Upper lobe of right lung (tissue), 1 donor: ENCODE results near the gene IL20. TPM values are rescaled to one million over a fixed set of nuclear protein-coding genes. Genes with fewer than 3 reads are reported as not detected.

ENCODE experiments used
- ATAC-seq: fragments of 200-7000 bp; cut with Tn5 transposase; one replicate; pipeline ENCODE4 v1.9.1; 2020; ENCODE audit warnings: mild to moderate bottlenecking, moderate library complexity
- DNase-seq: peaks from one replicate; pipeline ENCODE4 v3.0.0-alpha.2; 2020
- H3K27ac ChIP-seq: fragments of 200-600 bp; one replicate; pipeline ENCODE4 v1.8.0; 2022
- H3K27me3 ChIP-seq: fragments of 200-600 bp; one replicate; pipeline ENCODE4 v1.8.0; 2022; ENCODE audit warnings: mild to moderate bottlenecking
- H3K36me3 ChIP-seq: fragments of 200-600 bp; one replicate; pipeline ENCODE4 v1.8.0; 2022
- H3K4me1 ChIP-seq: fragments of 200-600 bp; one replicate; pipeline ENCODE4 v1.8.0; 2022
- H3K4me3 ChIP-seq: fragments of 200-600 bp; one replicate; pipeline ENCODE4 v1.8.0; 2022; ENCODE audit warnings: mild to moderate bottlenecking
- H3K9me3 ChIP-seq: fragments of 200-600 bp; one replicate; pipeline ENCODE4 v1.8.0; 2022
- intact Hi-C: fragments of 100-400 bp; cut with DNase I; formaldehyde crosslinking; loops from one replicate; pipeline ENCODE4 v1.11.0; 2022
- total RNA-seq: library from RNA; stranded (reverse); fragmentation: NEBNext Ultra II Directional; extraction: Animal tissue kit (Norgen Biotek cat#: 25700); gene quantifications from one replicate; pipeline ENCODE4 v1.2.1, GENCODE V29; 2021
- TF ChIP-seq, protein P1 (sequence below): fragments of 200-600 bp; IDR thresholded peaks from one replicate; pipeline ENCODE4 v1.8.0; 2022; ENCODE audit warnings: antibody characterized with exemption
- donor health status: DM: no; HTN: yes; CAD: no; lungs with severe emphysema.

IL20 gene
- total RNA-seq, 1 donor from 2014 or later, result not detected

DNA sequence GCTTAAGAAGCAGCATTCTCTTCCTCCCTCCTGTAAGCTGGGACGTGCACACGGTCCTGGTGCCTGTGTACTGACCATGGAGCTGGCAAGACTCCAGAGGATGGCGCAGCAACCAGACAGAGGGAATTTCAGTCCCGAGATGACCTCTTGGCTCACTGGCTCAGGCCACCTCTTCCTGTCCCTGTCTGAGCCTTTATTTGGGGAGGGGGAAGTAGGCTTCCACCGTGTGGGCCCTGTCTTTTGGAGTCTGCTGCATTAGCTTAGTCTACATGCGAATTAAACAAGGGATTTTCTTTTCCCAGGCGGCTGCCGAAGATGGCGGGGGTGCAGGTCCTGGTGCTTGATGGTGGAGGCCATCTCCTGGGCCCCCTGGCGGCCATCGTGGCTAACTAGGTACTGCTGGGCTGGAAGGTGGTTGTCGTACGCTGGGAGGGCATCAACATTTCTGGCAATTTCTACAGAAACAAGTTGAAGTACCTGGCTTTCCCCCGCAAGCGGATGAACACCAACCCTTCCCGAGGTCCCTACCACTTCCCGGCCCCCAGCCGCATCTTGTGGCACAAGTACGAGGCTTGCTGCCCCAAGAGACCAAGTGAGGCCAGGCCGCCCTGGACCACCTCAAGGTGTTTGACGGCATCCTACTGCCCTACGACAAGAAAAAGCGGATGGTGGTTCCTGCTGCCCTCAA is 42.0 kb downstream of the IL20 start:
- Histone ChIP-seq H3K36me3 (peaks cover 8% of the 10 kb centered on the region), H3K4me1 (peaks cover 29% of the 10 kb centered on the region), H3K27ac (no peak overlapping the region), H3K9me3 (no peaks in the 10 kb centered on the region), H3K27me3 (no peaks in the 10 kb centered on the region), H3K4me3 (no peak overlapping the region)
- TF ChIP-seq, protein P1, sequence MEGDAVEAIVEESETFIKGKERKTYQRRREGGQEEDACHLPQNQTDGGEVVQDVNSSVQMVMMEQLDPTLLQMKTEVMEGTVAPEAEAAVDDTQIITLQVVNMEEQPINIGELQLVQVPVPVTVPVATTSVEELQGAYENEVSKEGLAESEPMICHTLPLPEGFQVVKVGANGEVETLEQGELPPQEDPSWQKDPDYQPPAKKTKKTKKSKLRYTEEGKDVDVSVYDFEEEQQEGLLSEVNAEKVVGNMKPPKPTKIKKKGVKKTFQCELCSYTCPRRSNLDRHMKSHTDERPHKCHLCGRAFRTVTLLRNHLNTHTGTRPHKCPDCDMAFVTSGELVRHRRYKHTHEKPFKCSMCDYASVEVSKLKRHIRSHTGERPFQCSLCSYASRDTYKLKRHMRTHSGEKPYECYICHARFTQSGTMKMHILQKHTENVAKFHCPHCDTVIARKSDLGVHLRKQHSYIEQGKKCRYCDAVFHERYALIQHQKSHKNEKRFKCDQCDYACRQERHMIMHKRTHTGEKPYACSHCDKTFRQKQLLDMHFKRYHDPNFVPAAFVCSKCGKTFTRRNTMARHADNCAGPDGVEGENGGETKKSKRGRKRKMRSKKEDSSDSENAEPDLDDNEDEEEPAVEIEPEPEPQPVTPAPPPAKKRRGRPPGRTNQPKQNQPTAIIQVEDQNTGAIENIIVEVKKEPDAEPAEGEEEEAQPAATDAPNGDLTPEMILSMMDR, result no peak
- intact Hi-C loops, result no loop called here
- no peak for DNase-seq
- ATAC-seq, result no peak

DNA sequence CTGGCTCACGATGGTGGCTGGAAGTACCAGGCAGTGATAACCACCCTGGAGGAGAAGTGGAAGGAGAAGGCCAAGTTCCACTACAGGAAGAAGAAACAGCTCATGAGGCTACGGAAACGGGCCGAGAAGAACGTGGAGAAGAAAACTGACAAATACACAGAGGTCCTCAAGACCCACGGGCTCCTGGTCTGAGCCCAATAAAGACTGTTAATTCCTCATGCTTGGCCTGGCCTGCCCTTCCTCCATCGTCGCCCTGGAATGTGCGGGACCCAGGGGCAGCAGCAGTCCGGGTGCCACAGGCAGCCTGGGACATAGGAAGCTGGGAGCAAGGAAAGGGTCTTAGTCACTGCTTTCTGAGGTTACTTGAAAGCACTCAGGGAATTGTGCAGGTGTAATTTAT is 42.6 kb downstream of the IL20 start:
- intact Hi-C loops, result no loop called here
- H3K27me3 ChIP-seq, result no peaks in the 10 kb centered on the region
- no peak for DNase-seq

DNA sequence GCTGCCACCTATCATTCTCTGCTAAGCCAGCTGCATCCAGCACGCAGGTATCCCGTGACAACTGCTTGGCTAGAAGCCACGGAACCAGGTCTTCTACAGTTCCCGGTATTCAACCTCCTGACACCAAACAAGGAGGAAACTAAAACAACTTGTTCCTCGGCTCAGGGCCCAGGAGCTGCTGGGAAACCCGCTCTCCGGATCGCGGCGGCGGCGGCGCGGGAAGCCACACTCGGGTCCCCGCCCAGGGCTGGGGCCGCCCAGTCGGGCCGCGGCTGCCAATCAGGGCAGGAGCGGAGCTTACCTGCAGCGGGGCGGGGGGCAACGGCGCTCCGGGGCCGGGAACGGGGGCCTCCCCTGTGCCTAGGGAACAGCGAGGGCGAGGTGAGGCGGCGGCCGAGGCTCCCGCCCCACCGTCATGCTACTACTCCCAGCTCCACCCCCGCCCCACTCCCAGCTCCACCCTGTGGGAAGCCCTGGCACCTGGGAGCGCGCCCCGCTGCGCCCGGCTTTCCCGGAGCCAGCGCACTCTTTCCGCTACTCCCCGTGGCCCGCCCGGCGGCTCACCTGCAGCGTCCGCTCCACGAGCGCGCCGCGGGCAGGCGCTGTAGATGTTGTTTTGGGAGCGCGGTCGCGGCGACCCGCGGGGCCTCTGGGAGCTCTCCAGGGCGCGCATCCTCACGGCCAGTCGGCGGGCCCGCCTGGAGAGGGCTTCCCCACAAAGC is 43.9 kb downstream of the IL20 start:
- peaks cover 3% of the 10 kb centered on the region for H3K36me3 ChIP-seq
- TF ChIP-seq, protein P1, result no peak
- DNase-seq (peak; percentile 95), ATAC-seq (peak; percentile 91)
- H3K4me3 ChIP-seq, result peak overlapping the region; percentile 55
- peak overlapping the region; percentile 75 for H3K27ac ChIP-seq
- H3K9me3 ChIP-seq, result no peaks in the 10 kb centered on the region
- H3K4me1 ChIP-seq, result peaks cover 29% of the 10 kb centered on the region
- intact Hi-C loops, result no loop called here
- no peaks in the 10 kb centered on the region for H3K27me3 ChIP-seq

More for the DNA sequence above, 42.6 kb downstream of the IL20 start:
- no peak for ATAC-seq
- H3K4me1 ChIP-seq, result peaks cover 29% of the 10 kb centered on the region
- TF ChIP-seq, protein P1, result no peak
- no peak overlapping the region for H3K4me3 ChIP-seq
- peaks cover 8% of the 10 kb centered on the region for H3K36me3 ChIP-seq
- H3K9me3 ChIP-seq, result no peaks in the 10 kb centered on the region
- no peak overlapping the region for H3K27ac ChIP-seq

DNA sequence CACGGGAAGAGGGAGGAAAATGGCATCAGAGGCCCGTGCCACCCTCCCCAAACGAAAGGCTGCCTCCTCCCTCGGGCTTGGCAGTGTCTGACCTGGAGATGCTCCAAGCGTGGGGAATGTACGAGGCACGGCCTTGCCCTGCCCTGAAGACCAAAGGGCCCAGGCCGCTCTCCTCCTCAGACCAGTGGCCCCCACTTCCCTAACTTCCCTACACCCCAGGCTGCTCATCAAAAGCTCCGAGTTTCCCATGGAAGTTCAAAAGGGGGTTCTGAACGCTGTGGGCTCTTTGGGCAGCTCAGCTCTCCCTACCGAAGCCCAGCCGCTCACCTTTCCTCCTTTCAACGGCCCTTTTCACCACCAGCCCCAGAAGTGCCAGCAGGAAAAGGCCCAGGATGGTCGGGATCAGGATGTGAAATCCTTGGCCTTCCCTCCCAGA is 44.5 kb downstream of the IL20 start:
- ATAC-seq (peak; percentile 35), DNase-seq (no peak)
- intact Hi-C loops, result no loop called here
- Histone ChIP-seq H3K27ac (peak overlapping the region; percentile 75), H3K27me3 (no peaks in the 10 kb centered on the region), H3K4me3 (peak overlapping the region; percentile 55), H3K9me3 (no peaks in the 10 kb centered on the region), H3K36me3 (no peaks in the 10 kb centered on the region), H3K4me1 (peaks cover 29% of the 10 kb centered on the region)
- TF ChIP-seq, protein P1, result no peak

DNA sequence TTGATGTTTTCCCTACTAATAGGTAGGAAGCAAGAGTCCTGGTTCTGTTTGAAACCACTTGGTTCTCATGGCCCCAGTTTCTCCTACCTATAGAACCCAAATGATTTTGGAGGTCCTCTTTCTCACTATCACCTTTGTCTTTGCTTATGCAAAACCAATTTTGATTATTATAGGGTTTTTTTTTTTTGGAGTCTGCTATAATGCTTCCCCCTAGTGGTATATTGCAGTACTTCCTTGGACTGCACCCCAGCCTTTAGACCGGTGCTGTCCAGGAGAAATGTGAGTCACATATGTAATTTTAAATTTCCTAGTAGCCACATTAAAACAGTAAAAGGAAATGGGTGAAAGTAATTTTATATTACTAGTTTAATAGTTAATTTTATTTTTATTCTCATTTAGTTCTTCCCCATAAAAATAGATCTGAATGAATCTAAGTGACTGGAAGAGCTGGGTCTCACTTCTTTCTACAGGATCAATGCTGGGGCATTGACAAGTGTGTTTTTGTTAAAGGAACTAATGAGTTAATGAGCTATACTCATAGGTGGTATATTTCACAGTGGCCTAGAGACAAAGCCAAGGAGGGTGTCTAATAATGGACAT is 45.7 kb downstream of the IL20 start:
- peaks cover 29% of the 10 kb centered on the region for H3K4me1 ChIP-seq
- no peaks in the 10 kb centered on the region for H3K36me3 ChIP-seq
- H3K9me3 ChIP-seq, result no peaks in the 10 kb centered on the region
- no peak overlapping the region for H3K4me3 ChIP-seq
- intact Hi-C loops, result no loop called here
- DNase-seq (no peak), ATAC-seq (peak; percentile 27)
- no peak overlapping the region for H3K27ac ChIP-seq
- H3K27me3 ChIP-seq, result no peaks in the 10 kb centered on the region
- TF ChIP-seq, protein P1, result peak; percentile 93
